CD4-positive, alpha-beta T cell (primary cell): ENCODE results near the gene BCO2. TPM values are rescaled to one million over a fixed set of nuclear protein-coding genes. Genes with fewer than 3 reads are reported as not detected.

ENCODE experiments used
- ATAC-seq: fragments of 200-7000 bp; cut with Tn5 transposase; one replicate; pipeline ENCODE4 v1.10.0; 2022; ENCODE audit warnings: mild to moderate bottlenecking; ENCODE audit not compliant: poor library complexity
- CTCF ChIA-PET: fragments of 350-600 bp; sonication (Branson Sonifier 250); formaldehyde crosslinking; loops from one replicate; lab custom pipeline; 2021; ENCODE audit warnings: antibody characterized with exemption, inconsistent platforms; lab: Charles Lee
- POLR2A ChIA-PET: fragments of 350-600 bp; sonication (Branson Sonifier 250); formaldehyde crosslinking; loops from one replicate; lab custom pipeline; 2021; ENCODE audit warnings: antibody characterized with exemption, inconsistent platforms; lab: Charles Lee
- DNase-seq, 14 experiments: peaks; one replicate each; pipeline ENCODE4 v3.0.0-alpha.2; 2013 to 2020; ENCODE audit warnings: mixed read lengths in 2 of 14
- H3K27ac ChIP-seq, 2 donors: one replicate each; pipeline versions ENCODE4 v1.5.1 to v1.7.0; 2013; ENCODE audit warnings: low read length in 2 of 2, low read depth in 1 of 2, mild to moderate bottlenecking in 1 of 2
- H3K27me3 ChIP-seq, 2 experiments: 1 replicate in 1 of 2; 2 replicates in 1 of 2; pipeline versions ENCODE4 v1.6.1 to v1.7.0; 2013; ENCODE audit warnings: low read length in 2 of 2, control low read depth in 1 of 2, mild to moderate bottlenecking in 1 of 2, moderate library complexity in 1 of 2; ENCODE audit not compliant: insufficient read depth in 2 of 2, control insufficient read depth in 1 of 2
- H3K36me3 ChIP-seq: one replicate; pipeline ENCODE4 v1.6.1; 2013; ENCODE audit warnings: low read length, control low read depth; ENCODE audit not compliant: insufficient read depth
- H3K4me1 ChIP-seq: one replicate; pipeline ENCODE4 v1.6.1; 2013; ENCODE audit warnings: low read length, control low read depth; ENCODE audit not compliant: insufficient read depth
- H3K4me3 ChIP-seq: one replicate; pipeline ENCODE4 v1.5.1; 2013; ENCODE audit warnings: mild to moderate bottlenecking, low read length, moderate library complexity
- H3K9me3 ChIP-seq, 2 experiments: 1 replicate in 1 of 2; 2 replicates in 1 of 2; pipeline versions ENCODE4 v1.6.1 to v1.7.0; 2013; ENCODE audit warnings: low read length in 2 of 2, mild to moderate bottlenecking in 2 of 2, control low read depth in 1 of 2, moderate library complexity in 1 of 2; ENCODE audit not compliant: control insufficient read depth in 1 of 2, insufficient read depth in 1 of 2
- H3K27ac Mint-ChIP-seq: one replicate; pipeline ENCODE4 v1.8.0; 2020; ENCODE audit warnings: mixed read lengths
- H3K27me3 Mint-ChIP-seq: one replicate; pipeline ENCODE4 v1.8.0; 2021; ENCODE audit warnings: mixed read lengths
- H3K36me3 Mint-ChIP-seq: one replicate; pipeline ENCODE4 v1.8.0; 2021; ENCODE audit warnings: low read depth, mixed read lengths
- H3K4me1 Mint-ChIP-seq: one replicate; pipeline ENCODE4 v1.8.0; 2021; ENCODE audit warnings: low read depth, mixed read lengths
- H3K4me3 Mint-ChIP-seq: one replicate; pipeline ENCODE4 v1.8.0; 2020; ENCODE audit warnings: mild to moderate bottlenecking, mixed read lengths
- H3K9me3 Mint-ChIP-seq: one replicate; pipeline ENCODE4 v1.8.0; 2020; ENCODE audit warnings: mixed read lengths
- CTCF ChIP-seq: fragments of 200-600 bp; IDR thresholded peaks from one replicate; pipeline ENCODE4 v1.8.0; 2022; ENCODE audit warnings: antibody characterized with exemption, mild to moderate bottlenecking
- intact Hi-C, 2 experiments: fragments of 100-400 bp; cut with DNase I in 1 of 2; cut with micrococcal nuclease in 1 of 2; formaldehyde crosslinking; loops; one replicate each; pipeline versions ENCODE4 v1.15.1 to v1.9.0; 2023 to 2025; cut with DNase I, micrococcal nuclease
- total RNA-seq, 174 experiments: library from RNA in 2 of 174; stranded (reverse) in 2 of 174; gene quantifications; one replicate each; pipeline ENCODE4 v1.2.3 and lab custom pipeline; 2021 to 2026

The BCO2 gene
- total RNA-seq, 2 experiments from 2014 or later = 1.1 to 1.5 TPM

- ChIA-PET POLR2A (no interaction called here), CTCF (interaction anchor here (6.2 kb wide), 1 partner anchor 56 kb away, joined by 49 read pairs; no protein-coding TSS in a partner anchor)
- peaks cover 28% of the 10 kb centered on the region for H3K36me3 Mint-ChIP-seq
- peak overlapping the region; percentile 99 for H3K27ac Mint-ChIP-seq
- H3K4me1 Mint-ChIP-seq = peaks cover 26% of the 10 kb centered on the region
- ATAC-seq (no peak), DNase-seq (no peak)
- intact Hi-C loops = loop anchor here in 1 of 2 experiments (5.0 to 10.0 kb wide), 4 partner anchors 112 to 459 kb away; partner anchors contain the start of genes PPP2R1B, SDHD and TIMM8B
- no peaks in the 10 kb centered on the region for H3K9me3 ChIP-seq
- no peak for TF ChIP-seq CTCF
- no peaks in the 10 kb centered on the region for H3K27me3 Mint-ChIP-seq
- peaks cover 3% of the 10 kb centered on the region for H3K36me3 ChIP-seq
- no peaks in the 10 kb centered on the region for H3K9me3 Mint-ChIP-seq
- peaks cover 22% of the 10 kb centered on the region for H3K4me1 ChIP-seq
- H3K27me3 ChIP-seq = no peaks in the 10 kb centered on the region
- H3K27ac ChIP-seq = no peak overlapping the region
- H3K4me3 Mint-ChIP-seq = peak overlapping the region; percentile 52
- no peak overlapping the region for H3K4me3 ChIP-seq
Measured at GRCh38 chr11:112223754-112224532, 48.6 kb downstream of the BCO2 start.

DNA sequence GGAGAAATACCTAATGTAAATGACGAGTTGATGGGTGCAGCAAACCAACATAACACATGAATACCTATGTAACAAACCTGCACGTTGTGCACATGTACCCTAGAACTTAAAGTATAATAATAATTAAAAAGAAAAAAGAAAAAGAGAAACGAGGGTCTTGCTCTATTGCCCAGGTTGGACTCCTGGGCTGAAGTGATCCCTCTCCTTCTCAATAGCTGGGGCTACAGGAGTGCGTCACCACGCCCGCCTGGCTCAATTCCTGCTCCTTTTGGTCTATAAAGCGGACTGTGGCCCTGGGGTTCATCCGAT lies 50.4 kb downstream of the BCO2 start:
- intact Hi-C loops = loop anchor here in 1 of 2 experiments (2.0 to 10.0 kb wide), 4 partner anchors 229 to 1089 kb away; partner anchors contain the start of genes PPP2R1B and TTC12
- Histone ChIP-seq H3K27me3 (no peaks in the 10 kb centered on the region), H3K4me1 (peaks cover 17% of the 10 kb centered on the region), H3K36me3 (peaks cover 18% of the 10 kb centered on the region), H3K27ac (peak overlapping the region; percentile 95 to 96), H3K4me3 (peak overlapping the region; percentile 69), H3K9me3 (no peaks in the 10 kb centered on the region)
- Mint-ChIP-seq H3K27me3 (no peaks in the 10 kb centered on the region), H3K9me3 (no peaks in the 10 kb centered on the region), H3K27ac (peak overlapping the region; percentile 99), H3K4me3 (peak overlapping the region; percentile 96), H3K4me1 (peaks cover 20% of the 10 kb centered on the region), H3K36me3 (peaks cover 45% of the 10 kb centered on the region)
- CTCF ChIA-PET = interaction anchor here (1.0 to 4.2 kb wide), 2 partner anchors 54 to 330 kb away, joined by 3 to 27 read pairs; no protein-coding TSS in a partner anchor
- POLR2A ChIA-PET = interaction anchor here (1.7 to 2.4 kb wide), 3 partner anchors 55 to 1088 kb away, joined by 4 to 18 read pairs (median 7); partner anchors contain the start of genes SDHD, TIMM8B and TTC12
- ATAC-seq = no peak
- TF ChIP-seq CTCF = no peak
- DNase-seq = no peak

GRCh38 chr11:112226062-112226830 lies 50.9 kb downstream of the BCO2 start, which contains the start of gene PTS:
Gene PTS (plus strand): TSS chr11:112226428. CDS start chr11:112226444, 16 bp downstream.
- peak; percentile 89 for ATAC-seq
- Mint-ChIP-seq H3K27me3 (no peaks in the 10 kb centered on the region), H3K4me3 (peak within 1 kb of the TSS; percentile 96), H3K27ac (peak within 1 kb of the TSS; percentile 99), H3K9me3 (no peaks in the 10 kb centered on the region), H3K4me1 (peaks cover 20% of the 10 kb centered on the region), H3K36me3 (peaks cover 51% of the 10 kb centered on the region)
- ChIA-PET CTCF (interaction anchor here (1.0 to 4.2 kb wide), 2 partner anchors 54 to 330 kb away, joined by 3 to 27 read pairs; no protein-coding TSS in a partner anchor), POLR2A (interaction anchor here (0.7 to 2.4 kb wide), 5 partner anchors 53 to 1088 kb away, joined by 3 to 18 read pairs (median 5); partner anchors contain the start of genes SDHD, TIMM8B and TTC12)
- no peak for TF ChIP-seq CTCF
- H3K36me3 ChIP-seq = peaks cover 24% of the 10 kb centered on the region
- H3K27ac ChIP-seq = peak within 1 kb of the TSS; percentile 95 to 96
- peak within 1 kb of the TSS; percentile 69 for H3K4me3 ChIP-seq
- no peaks in the 10 kb centered on the region for H3K27me3 ChIP-seq
- DNase-seq = peak; percentile 68 to 93 (median 80)
- no peaks in the 10 kb centered on the region for H3K9me3 ChIP-seq
- intact Hi-C loops = loop anchor here in 1 of 2 experiments (2.0 to 10.0 kb wide), 4 partner anchors 229 to 1089 kb away; partner anchors contain the start of genes PPP2R1B and TTC12
- H3K4me1 ChIP-seq = peaks cover 17% of the 10 kb centered on the region
